CD4-positive, alpha-beta memory T cell (primary cell): ENCODE data around the gene RNF217. TPM values are rescaled to one million over a fixed set of nuclear protein-coding genes. Genes with fewer than 3 reads are reported as not detected.
"Not testable (repeated sequence)": the region's sequence is repeated elsewhere in the genome, so short reads cannot be mapped to it uniquely, and the experiment has no call there.

Source experiments
- CTCF ChIA-PET: fragments of 350-600 bp; sonication (Branson Sonifier 250); formaldehyde crosslinking; loops from one replicate; lab custom pipeline; 2021; ENCODE audit warnings: inconsistent platforms; ENCODE audit not compliant: partially characterized antibody; lab: Charles Lee
- POLR2A ChIA-PET: fragments of 350-600 bp; sonication (Branson Sonifier 250); formaldehyde crosslinking; loops from one replicate; lab custom pipeline; 2021; ENCODE audit not compliant: partially characterized antibody; lab: Charles Lee
- DNase-seq, 5 donors: peaks; one replicate each; pipeline versions ENCODE4 v3.0.0 to v3.0.0-alpha.2; 2020 to 2022; ENCODE audit warnings: mixed read lengths in 1 of 5
- H3K27ac ChIP-seq: one replicate; pipeline ENCODE4 v1.7.0; 2013; ENCODE audit warnings: low read depth, low read length
- H3K27me3 ChIP-seq: 2 replicates; pipeline ENCODE4 v1.7.0; 2013; ENCODE audit warnings: mild to moderate bottlenecking, low read length, moderate library complexity; ENCODE audit not compliant: insufficient read depth
- H3K36me3 ChIP-seq: 2 replicates; pipeline ENCODE4 v1.7.0; 2013; ENCODE audit warnings: mild to moderate bottlenecking, low read length, moderate library complexity; ENCODE audit not compliant: insufficient read depth
- H3K4me1 ChIP-seq: 2 replicates; pipeline ENCODE4 v1.7.0; 2013; ENCODE audit warnings: mild to moderate bottlenecking, low read length, moderate library complexity; ENCODE audit not compliant: insufficient read depth
- H3K4me3 ChIP-seq, 2 donors: one replicate each; pipeline ENCODE4 v1.7.0; 2013; ENCODE audit warnings: low read length in 2 of 2, mild to moderate bottlenecking in 1 of 2
- H3K9me3 ChIP-seq, 2 donors: one replicate each; pipeline ENCODE4 v1.7.0; 2013; ENCODE audit warnings: low read length in 2 of 2, control low read depth in 1 of 2; ENCODE audit not compliant: control insufficient read depth in 1 of 2
- H3K27ac Mint-ChIP-seq, 7 donors: one replicate each; pipeline ENCODE4 v1.8.0; 2020 to 2021; ENCODE audit warnings: mixed read lengths in 7 of 7, mild to moderate bottlenecking in 6 of 7, inconsistent platforms in 3 of 7, moderate library complexity in 3 of 7
- H3K27me3 Mint-ChIP-seq, 2 donors: one replicate each; pipeline ENCODE4 v1.8.0; 2020 to 2021; ENCODE audit warnings: mixed read lengths in 2 of 2
- H3K36me3 Mint-ChIP-seq, 2 donors: one replicate each; pipeline ENCODE4 v1.8.0; 2020 to 2021; ENCODE audit warnings: mixed read lengths in 2 of 2, inconsistent platforms in 1 of 2, mild to moderate bottlenecking in 1 of 2
- H3K4me1 Mint-ChIP-seq, 4 donors: one replicate each; pipeline ENCODE4 v1.8.0; 2020 to 2021; ENCODE audit warnings: mixed read lengths in 4 of 4, mild to moderate bottlenecking in 1 of 4
- H3K4me3 Mint-ChIP-seq, 8 donors: one replicate each; pipeline ENCODE4 v1.8.0; 2020 to 2021; ENCODE audit warnings: mixed read lengths in 8 of 8, mild to moderate bottlenecking in 7 of 8, moderate library complexity in 6 of 8, inconsistent platforms in 3 of 8
- H3K9me3 Mint-ChIP-seq, 8 donors: one replicate each; pipeline ENCODE4 v1.8.0; 2020 to 2021; ENCODE audit warnings: mixed read lengths in 8 of 8, mild to moderate bottlenecking in 5 of 8, inconsistent platforms in 3 of 8, moderate library complexity in 1 of 8
- intact Hi-C: fragments of 100-400 bp; cut with micrococcal nuclease; formaldehyde crosslinking; loops from one replicate; pipeline ENCODE4 v1.15.1; 2023
- polyA plus RNA-seq, 2 donors: library from polyadenylated mRNA; unstranded; fragments of 300-500 nt; fragmentation: Illumina TruSeq; gene quantifications; one replicate each; pipeline ENCODE4 v1.2.3, GENCODE V29; 2021
- total RNA-seq, 2 experiments: library from RNA; stranded (reverse); gene quantifications; one replicate each; pipeline ENCODE4 v1.2.3, GENCODE V29; 2021

RNF217 gene
- total and polyA plus RNA-seq, 4 experiments from 2014 or later, result 0.03 to 0.86 (median 0.12) TPM

- H3K9me3 Mint-ChIP-seq, result peaks cover 0 to 3% (median 0%) of the 10 kb centered on the region in 8 donors
- ChIA-PET CTCF (no interaction called here), POLR2A (no interaction called here)
- Histone ChIP-seq H3K27me3 (no peaks in the 10 kb centered on the region), H3K4me1 (no peaks in the 10 kb centered on the region), H3K9me3 (no peaks in the 10 kb centered on the region), H3K27ac (no peak overlapping the region), H3K4me3 (no peak overlapping the region), H3K36me3 (no peaks in the 10 kb centered on the region)
- peak overlapping the region; percentile 43 to 76 (median 74) for H3K4me3 Mint-ChIP-seq
- H3K27ac Mint-ChIP-seq, result no peak overlapping the region
- intact Hi-C loops, result no loop called here
- no peak for DNase-seq
- no peaks in the 10 kb centered on the region for H3K36me3 Mint-ChIP-seq
- H3K4me1 Mint-ChIP-seq, result peaks cover 8 to 23% (median 14%) of the 10 kb centered on the region in 4 donors
- peaks cover 26 to 35% of the 10 kb centered on the region in 2 donors for H3K27me3 Mint-ChIP-seq
Measured at GRCh38 chr6:124962639-124963415, 590 bp downstream of the RNF217 start.

DNA sequence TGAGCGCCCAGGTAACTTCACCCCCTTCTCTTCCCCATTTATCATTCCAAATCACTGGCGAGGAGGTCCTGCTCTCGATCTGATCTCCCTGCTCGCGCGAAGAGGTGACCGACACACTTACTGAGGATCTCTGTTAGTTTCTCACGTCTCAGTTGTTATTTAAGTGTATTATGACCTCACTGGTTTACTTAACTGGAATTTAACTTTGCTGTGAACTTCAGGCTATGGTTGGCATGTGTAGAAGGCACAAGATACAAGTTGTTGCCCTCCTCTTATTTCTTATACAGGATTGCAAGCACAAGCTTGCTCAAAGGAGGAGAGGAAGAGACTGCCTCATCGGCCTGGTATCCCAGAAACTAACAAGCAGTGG is 1.2 kb downstream of the RNF217 start:
- peaks cover 8 to 23% (median 14%) of the 10 kb centered on the region in 4 donors for H3K4me1 Mint-ChIP-seq
- ChIA-PET POLR2A (no interaction called here), CTCF (interaction anchor here (1.0 kb wide), 1 partner anchor 151 kb away, joined by 3 read pairs; no protein-coding TSS in a partner anchor)
- H3K27ac ChIP-seq, result no peak overlapping the region
- H3K27ac Mint-ChIP-seq, result no peak overlapping the region
- peak overlapping the region; percentile 57 to 76 (median 74) for H3K4me3 Mint-ChIP-seq
- H3K36me3 Mint-ChIP-seq, result no peaks in the 10 kb centered on the region
- peaks cover 26 to 35% of the 10 kb centered on the region in 2 donors for H3K27me3 Mint-ChIP-seq
- no peaks in the 10 kb centered on the region for H3K36me3 ChIP-seq
- H3K27me3 ChIP-seq, result no peaks in the 10 kb centered on the region
- peaks cover 0 to 3% (median 0%) of the 10 kb centered on the region in 8 donors for H3K9me3 Mint-ChIP-seq
- no peak overlapping the region for H3K4me3 ChIP-seq
- H3K4me1 ChIP-seq, result no peaks in the 10 kb centered on the region
- intact Hi-C loops, result no loop called here
- H3K9me3 ChIP-seq, result no peaks in the 10 kb centered on the region
- no peak for DNase-seq

DNA sequence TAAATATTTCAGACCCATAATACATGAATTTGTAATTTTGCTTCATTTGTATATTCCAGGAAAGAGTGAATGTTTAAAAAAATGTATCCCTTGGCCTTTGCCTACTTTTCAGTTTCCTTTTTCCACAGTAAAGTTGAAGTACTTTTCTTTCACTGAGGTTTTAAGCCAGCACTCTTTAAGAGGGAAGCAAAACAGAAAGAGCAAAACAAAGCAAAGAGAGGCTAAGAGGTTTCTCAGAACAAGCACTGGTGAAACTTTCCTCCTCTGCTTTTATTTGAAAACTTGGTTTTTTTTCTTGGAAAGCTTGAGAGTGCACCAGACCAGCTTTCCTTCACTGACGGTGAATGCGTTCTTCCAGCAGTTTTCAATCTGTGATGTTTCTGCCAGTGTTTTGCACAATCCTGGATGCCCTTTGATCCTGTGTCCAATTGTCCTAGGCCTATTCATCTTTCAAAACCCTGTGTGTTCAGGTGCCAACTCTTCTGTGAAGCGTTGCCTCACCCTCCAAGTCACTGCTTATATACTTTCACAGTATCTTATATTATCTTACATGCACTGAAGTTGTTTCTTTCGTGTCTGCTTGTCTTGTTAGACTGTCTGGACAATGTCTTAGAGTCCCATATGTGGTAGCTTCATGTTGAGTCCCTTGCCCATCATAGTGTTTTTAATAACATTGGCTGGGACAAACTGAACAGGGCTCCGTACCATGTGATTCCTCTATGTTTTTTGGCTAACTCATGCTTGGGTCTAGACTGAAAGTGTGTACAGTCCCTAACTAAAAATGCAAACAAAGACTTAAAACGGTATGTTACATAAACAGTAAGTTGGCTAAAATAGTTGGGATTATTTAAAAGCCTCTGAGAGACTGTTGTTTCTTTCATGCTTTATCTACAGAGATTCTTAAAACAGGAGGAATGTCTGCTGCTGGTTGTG is 1.9 kb downstream of the RNF217 start:
- ChIA-PET CTCF (interaction anchor here (1.0 kb wide), 1 partner anchor 150 kb away, joined by 3 read pairs; no protein-coding TSS in a partner anchor), POLR2A (no interaction called here)
- H3K27ac Mint-ChIP-seq, result peak overlapping the region in 1 of 7 donors; percentile 50
- Histone ChIP-seq H3K36me3 (no peaks in the 10 kb centered on the region), H3K27ac (no peak overlapping the region), H3K27me3 (no peaks in the 10 kb centered on the region), H3K4me1 (no peaks in the 10 kb centered on the region), H3K4me3 (no peak overlapping the region), H3K9me3 (no peaks in the 10 kb centered on the region)
- peak overlapping the region in 7 of 8 donors; percentile 1 to 76 (median 55) for H3K4me3 Mint-ChIP-seq
- peaks cover 0 to 3% (median 0%) of the 10 kb centered on the region in 8 donors for H3K9me3 Mint-ChIP-seq
- H3K4me1 Mint-ChIP-seq, result peaks cover 8 to 23% (median 14%) of the 10 kb centered on the region in 4 donors
- H3K36me3 Mint-ChIP-seq, result no peaks in the 10 kb centered on the region
- intact Hi-C loops, result no loop called here
- peaks cover 26 to 35% of the 10 kb centered on the region in 2 donors for H3K27me3 Mint-ChIP-seq
- DNase-seq, result no peak

DNA sequence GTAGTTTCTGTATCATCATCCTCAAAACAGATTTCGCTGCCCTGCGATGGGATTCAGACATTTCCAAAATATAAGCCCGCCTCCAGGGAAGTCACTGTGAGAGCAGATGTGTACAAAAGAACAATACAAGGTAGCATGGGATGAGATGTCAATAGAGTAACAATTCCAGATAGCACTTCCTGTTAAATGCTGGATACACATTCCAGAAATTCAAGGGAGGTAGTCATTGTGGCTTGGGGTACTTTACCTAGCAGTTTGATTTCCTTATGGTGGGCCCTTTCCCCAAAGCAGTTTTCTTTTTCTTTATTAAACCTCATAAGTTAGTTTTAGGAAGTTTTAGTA is 2.5 kb downstream of the RNF217 start:
- H3K4me3 Mint-ChIP-seq, result peak overlapping the region in 1 of 8 donors; percentile 55
- no peaks in the 10 kb centered on the region for H3K36me3 Mint-ChIP-seq
- DNase-seq, result no peak
- intact Hi-C loops, result no loop called here
- H3K4me1 ChIP-seq, result no peaks in the 10 kb centered on the region
- no peaks in the 10 kb centered on the region for H3K27me3 ChIP-seq
- H3K4me3 ChIP-seq, result no peak overlapping the region
- peaks cover 26 to 33% of the 10 kb centered on the region in 2 donors for H3K27me3 Mint-ChIP-seq
- H3K4me1 Mint-ChIP-seq, result peaks cover 8 to 23% (median 14%) of the 10 kb centered on the region in 4 donors
- no peaks in the 10 kb centered on the region for H3K36me3 ChIP-seq
- H3K27ac ChIP-seq, result no peak overlapping the region
- no peak overlapping the region for H3K27ac Mint-ChIP-seq
- ChIA-PET POLR2A (no interaction called here), CTCF (no interaction called here)
- peaks cover 0 to 3% (median 0%) of the 10 kb centered on the region in 8 donors for H3K9me3 Mint-ChIP-seq
- H3K9me3 ChIP-seq, result no peaks in the 10 kb centered on the region

- H3K36me3 Mint-ChIP-seq, DNase-seq, POLR2A ChIA-PET, H3K9me3 ChIP-seq, H3K4me3 Mint-ChIP-seq, H3K36me3 ChIP-seq, H3K27ac ChIP-seq, H3K27me3 ChIP-seq, intact Hi-C loops, CTCF ChIA-PET, H3K9me3 Mint-ChIP-seq, H3K4me3 ChIP-seq, H3K4me1 ChIP-seq: not testable (repeated sequence)
- peaks cover 8 to 23% (median 14%) of the 10 kb centered on the region in 4 donors for H3K4me1 Mint-ChIP-seq
- peaks cover 26 to 27% of the 10 kb centered on the region in 2 donors for H3K27me3 Mint-ChIP-seq
- peak overlapping the region in 1 of 7 donors; percentile 51 for H3K27ac Mint-ChIP-seq
Measured at GRCh38 chr6:124965424-124965850, 3.2 kb downstream of the RNF217 start.

DNA sequence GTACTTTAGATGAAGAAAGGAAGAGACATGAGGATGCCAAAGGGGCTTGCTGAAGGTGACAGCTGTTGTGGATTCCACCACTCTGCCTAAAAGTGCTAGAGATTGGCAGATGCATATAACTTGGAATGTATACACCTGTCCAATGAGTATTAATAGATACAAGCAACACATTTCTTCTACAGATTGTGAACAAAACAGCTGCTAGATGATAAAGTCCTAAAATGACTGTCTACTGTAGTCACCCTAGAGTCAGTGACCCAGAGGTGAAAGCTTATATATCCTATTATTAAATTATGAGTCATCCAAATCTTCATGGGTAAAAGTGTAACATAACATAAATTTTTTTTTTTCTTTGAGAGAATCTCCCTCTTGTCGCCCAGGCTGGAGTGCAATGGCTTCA is 5.2 kb downstream of the RNF217 start:
- Histone ChIP-seq H3K9me3 (no peaks in the 10 kb centered on the region), H3K4me1 (no peaks in the 10 kb centered on the region), H3K4me3 (no peak overlapping the region), H3K36me3 (no peaks in the 10 kb centered on the region), H3K27me3 (no peaks in the 10 kb centered on the region), H3K27ac (no peak overlapping the region)
- H3K9me3 Mint-ChIP-seq, result peaks cover 0 to 2% (median 0%) of the 10 kb centered on the region in 8 donors
- no peak overlapping the region for H3K27ac Mint-ChIP-seq
- H3K4me1 Mint-ChIP-seq, result peaks cover 4 to 12% (median 9%) of the 10 kb centered on the region in 4 donors
- no peak for DNase-seq
- intact Hi-C loops, result no loop called here
- no peak overlapping the region for H3K4me3 Mint-ChIP-seq
- no peaks in the 10 kb centered on the region for H3K36me3 Mint-ChIP-seq
- CTCF ChIA-PET, result interaction anchor here (1.7 kb wide), 1 partner anchor 147 kb away, joined by 7 read pairs; no protein-coding TSS in a partner anchor
- POLR2A ChIA-PET, result no interaction called here
- peaks cover 13 to 14% of the 10 kb centered on the region in 2 donors for H3K27me3 Mint-ChIP-seq

GRCh38 chr6:124968401-124968800 is 6.2 kb downstream of the RNF217 start:
- no peak overlapping the region for H3K4me3 Mint-ChIP-seq
- peaks cover 0 to 2% (median 0%) of the 10 kb centered on the region in 8 donors for H3K9me3 Mint-ChIP-seq
- no peaks in the 10 kb centered on the region for H3K9me3 ChIP-seq
- no peak for DNase-seq
- H3K27me3 Mint-ChIP-seq, result peaks cover 9 to 10% of the 10 kb centered on the region in 2 donors
- H3K27ac ChIP-seq, result no peak overlapping the region
- H3K27me3 ChIP-seq, result no peaks in the 10 kb centered on the region
- peaks cover 3 to 7% (median 5%) of the 10 kb centered on the region in 4 donors for H3K4me1 Mint-ChIP-seq
- ChIA-PET CTCF (no interaction called here), POLR2A (no interaction called here)
- no peak overlapping the region for H3K27ac Mint-ChIP-seq
- H3K4me3 ChIP-seq, result no peak overlapping the region
- intact Hi-C loops, result no loop called here
- H3K36me3 Mint-ChIP-seq, result no peaks in the 10 kb centered on the region
- no peaks in the 10 kb centered on the region for H3K4me1 ChIP-seq
- H3K36me3 ChIP-seq, result no peaks in the 10 kb centered on the region
